ENCODE measurements around the gene CINP. TPM values are rescaled to one million over a fixed set of nuclear protein-coding genes. Genes with fewer than 3 reads are reported as not detected.

Gene CINP
- total RNA-seq, 1 experiment from 2014 or later: 36.6 TPM

GRCh38 chr14:102320671-102321455 is 41.8 kb downstream of the CINP start:
- H3K27ac Mint-ChIP-seq (ENCODE audit: low read depth, unreplicated experiment): peak overlapping the region; percentile 95
- CTCF ChIA-PET: interaction anchor here (0.6 to 1.4 kb wide), 7 partner anchors 21 to 359 kb away, joined by 3 to 5 read pairs (median 3); no protein-coding TSS in a partner anchor
- no peaks in the 10 kb centered on the region for H3K9me3 Mint-ChIP-seq (ENCODE audit: unreplicated experiment)
- peaks cover 15% of the 10 kb centered on the region for H3K4me1 Mint-ChIP-seq (ENCODE audit: insufficient read depth, unreplicated experiment)
- POLR2A ChIA-PET: interaction anchor here (1.0 to 2.2 kb wide), 5 partner anchors 14 to 42 kb away, joined by 3 to 9 read pairs (median 5); partner anchors contain the start of genes CINP and TECPR2
- intact Hi-C loops (cut with micrococcal nuclease): no loop called here
- BruUV-seq (replicated peaks): TSS peak; percentile 56
- H3K36me3 Mint-ChIP-seq (ENCODE audit: insufficient read depth, unreplicated experiment): peaks cover 31% of the 10 kb centered on the region
- peak overlapping the region; percentile 93 for H3K4me3 Mint-ChIP-seq (ENCODE audit: unreplicated experiment)
- no peak for TF ChIP-seq CTCF (IDR thresholded peaks at IDR 0.05; ENCODE audit: unreplicated experiment)
- no peak for DNase-seq (ENCODE audit: unreplicated experiment)
- no peaks in the 10 kb centered on the region for H3K27me3 Mint-ChIP-seq (ENCODE audit: insufficient read depth, unreplicated experiment)

GRCh38 chr14:102320033-102320660 is 42.5 kb downstream of the CINP start:
- ChIA-PET CTCF (interaction anchor here (0.6 to 1.3 kb wide), 5 partner anchors 57 to 359 kb away, joined by 3 to 5 read pairs (median 3); no protein-coding TSS in a partner anchor), POLR2A (interaction anchor here (0.6 to 2.2 kb wide), 10 partner anchors 8 to 205 kb away, joined by 3 to 9 read pairs (median 4); partner anchors contain the start of genes CINP and TECPR2)
- Mint-ChIP-seq H3K4me1 (ENCODE audit: insufficient read depth, unreplicated experiment) (peaks cover 15% of the 10 kb centered on the region), H3K27me3 (ENCODE audit: insufficient read depth, unreplicated experiment) (no peaks in the 10 kb centered on the region), H3K4me3 (ENCODE audit: unreplicated experiment) (peak overlapping the region; percentile 93), H3K27ac (ENCODE audit: low read depth, unreplicated experiment) (peak overlapping the region; percentile 95), H3K9me3 (ENCODE audit: unreplicated experiment) (no peaks in the 10 kb centered on the region), H3K36me3 (ENCODE audit: insufficient read depth, unreplicated experiment) (peaks cover 31% of the 10 kb centered on the region)
- no peak for TF ChIP-seq CTCF (IDR thresholded peaks at IDR 0.05; ENCODE audit: unreplicated experiment)
- DNase-seq (ENCODE audit: unreplicated experiment): no peak
- BruUV-seq (replicated peaks): no TSS peak
- intact Hi-C loops (cut with micrococcal nuclease): no loop called here

- no TSS peak for BruUV-seq (replicated peaks)
- peaks cover 26% of the 10 kb centered on the region for H3K36me3 Mint-ChIP-seq (ENCODE audit: insufficient read depth, unreplicated experiment)
- ChIA-PET CTCF (interaction anchor here (0.6 to 1.4 kb wide), 7 partner anchors 14 to 358 kb away, joined by 3 to 5 read pairs (median 3); no protein-coding TSS in a partner anchor), POLR2A (interaction anchor here (0.6 to 4.7 kb wide), 13 partner anchors 9 to 339 kb away, joined by 3 to 29 read pairs (median 4); partner anchors contain the start of genes CINP, MOK and TECPR2)
- H3K9me3 Mint-ChIP-seq (ENCODE audit: unreplicated experiment): no peaks in the 10 kb centered on the region
- DNase-seq (ENCODE audit: unreplicated experiment): peak; percentile 88
- intact Hi-C loops (cut with micrococcal nuclease): loop anchor here (5.0 to 10.0 kb wide), 2 partner anchors 357 to 545 kb away; partner anchors contain the start of gene DYNC1H1
- no peak for TF ChIP-seq CTCF (IDR thresholded peaks at IDR 0.05; ENCODE audit: unreplicated experiment)
- H3K27me3 Mint-ChIP-seq (ENCODE audit: insufficient read depth, unreplicated experiment): no peaks in the 10 kb centered on the region
- H3K4me3 Mint-ChIP-seq (ENCODE audit: unreplicated experiment): peak within 1 kb of the TSS; percentile 93
- peak within 1 kb of the TSS; percentile 95 for H3K27ac Mint-ChIP-seq (ENCODE audit: low read depth, unreplicated experiment)
- H3K4me1 Mint-ChIP-seq (ENCODE audit: insufficient read depth, unreplicated experiment): peaks cover 18% of the 10 kb centered on the region
Observed at GRCh38 chr14:102319351-102320032, 43.2 kb downstream of the CINP start, which contains the start of gene ZNF839. ZNF839 (plus strand) TSS chr14:102319746; CDS start chr14:102319766, 20 bp downstream.
